ENCODE results near the gene SUN1. TPM values are rescaled to one million over a fixed set of nuclear protein-coding genes. Genes with fewer than 3 reads are reported as not detected.

Gene SUN1
- total RNA-seq, 1 donor from 2014 or later: 150 TPM

DNA sequence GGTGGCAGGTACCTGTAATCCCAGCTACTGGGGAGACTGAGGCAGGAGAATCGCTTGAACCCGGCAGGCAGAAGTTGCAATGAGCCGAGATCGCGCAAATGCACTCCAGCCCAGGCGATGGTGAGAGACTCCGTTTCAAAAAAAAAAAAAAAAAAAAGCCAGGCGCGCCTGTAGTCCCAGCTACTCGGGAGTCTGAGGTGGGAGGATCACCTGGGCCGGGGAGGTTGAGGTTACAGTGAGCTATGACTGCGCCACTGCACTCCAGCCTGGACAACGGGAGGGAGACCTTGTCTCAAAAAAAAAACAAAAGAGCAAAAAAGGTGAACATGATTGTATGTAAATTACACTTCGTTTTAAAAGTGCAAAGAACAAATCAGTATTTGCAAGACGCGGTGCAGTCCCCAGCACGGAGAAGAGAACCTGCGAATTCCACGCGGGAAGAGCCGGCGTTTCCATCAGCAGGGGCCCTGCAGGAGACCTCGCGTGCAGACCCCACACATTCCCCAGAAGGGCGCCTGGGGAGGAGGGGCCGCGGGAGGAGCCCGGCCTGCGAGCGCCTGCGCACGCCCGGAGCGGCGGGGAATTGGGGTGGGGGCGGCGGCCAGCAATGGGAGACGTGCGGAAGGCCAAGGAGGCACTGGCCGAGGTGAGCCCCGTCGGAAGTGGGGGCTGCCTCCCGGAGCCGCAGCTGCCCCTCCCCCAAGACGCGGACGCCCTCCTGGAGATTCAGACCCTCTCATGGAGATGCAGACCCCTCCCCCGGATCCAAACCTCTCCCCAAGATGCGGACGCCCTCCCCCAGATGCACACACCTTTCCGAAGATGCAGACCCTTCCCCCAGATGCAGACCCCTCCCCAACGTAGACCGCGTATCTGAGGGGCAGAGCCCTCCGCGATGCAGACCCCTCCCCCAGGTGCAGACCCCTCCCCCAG lies 16.7 kb upstream of the SUN1 start:
- H3K27ac Mint-ChIP-seq (ENCODE audit: unreplicated experiment): peak overlapping the region; percentile 90
- no peaks in the 10 kb centered on the region for H3K9me3 Mint-ChIP-seq (ENCODE audit: unreplicated experiment)

DNA sequence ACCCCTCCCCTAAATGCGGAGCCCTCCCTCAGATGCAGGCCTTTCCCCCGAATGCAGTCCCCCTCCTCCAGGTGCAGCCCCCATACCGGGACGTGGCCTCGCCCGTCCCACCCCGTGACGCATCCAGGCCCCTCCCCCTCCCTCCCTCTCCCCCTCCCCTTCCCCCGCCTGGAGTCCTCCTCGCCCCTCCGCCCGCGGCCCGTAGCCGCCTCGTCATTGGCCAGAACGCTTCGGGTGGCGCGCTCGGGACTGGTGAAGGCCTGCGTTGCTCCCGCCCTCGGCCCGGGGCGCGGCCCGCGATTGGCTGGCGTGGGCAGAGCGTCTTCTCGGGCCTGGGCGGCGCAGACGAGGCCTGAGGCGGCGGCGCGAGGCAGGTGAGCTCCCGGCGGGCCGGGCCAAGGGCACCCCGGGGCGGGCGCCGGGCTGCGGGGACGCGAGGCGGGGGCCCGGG lies 16.0 kb upstream of the SUN1 start:
- H3K27me3 Mint-ChIP-seq (ENCODE audit: unreplicated experiment): peaks cover 15% of the 10 kb centered on the region
- H3K4me1 Mint-ChIP-seq (ENCODE audit: unreplicated experiment): peaks cover 40% of the 10 kb centered on the region

More for the DNA sequence above, 16.7 kb upstream of the SUN1 start:
- peak overlapping the region; percentile 93 for H3K4me3 Mint-ChIP-seq (ENCODE audit: unreplicated experiment)
- H3K36me3 Mint-ChIP-seq (ENCODE audit: low read depth, unreplicated experiment): peaks cover 11% of the 10 kb centered on the region
- peaks cover 15% of the 10 kb centered on the region for H3K27me3 Mint-ChIP-seq (ENCODE audit: unreplicated experiment)
- DNase-seq (ENCODE audit: low spot score): peak; percentile 78
- TF ChIP-seq, protein P1, sequence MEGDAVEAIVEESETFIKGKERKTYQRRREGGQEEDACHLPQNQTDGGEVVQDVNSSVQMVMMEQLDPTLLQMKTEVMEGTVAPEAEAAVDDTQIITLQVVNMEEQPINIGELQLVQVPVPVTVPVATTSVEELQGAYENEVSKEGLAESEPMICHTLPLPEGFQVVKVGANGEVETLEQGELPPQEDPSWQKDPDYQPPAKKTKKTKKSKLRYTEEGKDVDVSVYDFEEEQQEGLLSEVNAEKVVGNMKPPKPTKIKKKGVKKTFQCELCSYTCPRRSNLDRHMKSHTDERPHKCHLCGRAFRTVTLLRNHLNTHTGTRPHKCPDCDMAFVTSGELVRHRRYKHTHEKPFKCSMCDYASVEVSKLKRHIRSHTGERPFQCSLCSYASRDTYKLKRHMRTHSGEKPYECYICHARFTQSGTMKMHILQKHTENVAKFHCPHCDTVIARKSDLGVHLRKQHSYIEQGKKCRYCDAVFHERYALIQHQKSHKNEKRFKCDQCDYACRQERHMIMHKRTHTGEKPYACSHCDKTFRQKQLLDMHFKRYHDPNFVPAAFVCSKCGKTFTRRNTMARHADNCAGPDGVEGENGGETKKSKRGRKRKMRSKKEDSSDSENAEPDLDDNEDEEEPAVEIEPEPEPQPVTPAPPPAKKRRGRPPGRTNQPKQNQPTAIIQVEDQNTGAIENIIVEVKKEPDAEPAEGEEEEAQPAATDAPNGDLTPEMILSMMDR (IDR thresholded peaks at IDR 0.05; ENCODE audit: unreplicated experiment): peak; percentile 10
- peaks cover 41% of the 10 kb centered on the region for H3K4me1 Mint-ChIP-seq (ENCODE audit: unreplicated experiment)

DNA sequence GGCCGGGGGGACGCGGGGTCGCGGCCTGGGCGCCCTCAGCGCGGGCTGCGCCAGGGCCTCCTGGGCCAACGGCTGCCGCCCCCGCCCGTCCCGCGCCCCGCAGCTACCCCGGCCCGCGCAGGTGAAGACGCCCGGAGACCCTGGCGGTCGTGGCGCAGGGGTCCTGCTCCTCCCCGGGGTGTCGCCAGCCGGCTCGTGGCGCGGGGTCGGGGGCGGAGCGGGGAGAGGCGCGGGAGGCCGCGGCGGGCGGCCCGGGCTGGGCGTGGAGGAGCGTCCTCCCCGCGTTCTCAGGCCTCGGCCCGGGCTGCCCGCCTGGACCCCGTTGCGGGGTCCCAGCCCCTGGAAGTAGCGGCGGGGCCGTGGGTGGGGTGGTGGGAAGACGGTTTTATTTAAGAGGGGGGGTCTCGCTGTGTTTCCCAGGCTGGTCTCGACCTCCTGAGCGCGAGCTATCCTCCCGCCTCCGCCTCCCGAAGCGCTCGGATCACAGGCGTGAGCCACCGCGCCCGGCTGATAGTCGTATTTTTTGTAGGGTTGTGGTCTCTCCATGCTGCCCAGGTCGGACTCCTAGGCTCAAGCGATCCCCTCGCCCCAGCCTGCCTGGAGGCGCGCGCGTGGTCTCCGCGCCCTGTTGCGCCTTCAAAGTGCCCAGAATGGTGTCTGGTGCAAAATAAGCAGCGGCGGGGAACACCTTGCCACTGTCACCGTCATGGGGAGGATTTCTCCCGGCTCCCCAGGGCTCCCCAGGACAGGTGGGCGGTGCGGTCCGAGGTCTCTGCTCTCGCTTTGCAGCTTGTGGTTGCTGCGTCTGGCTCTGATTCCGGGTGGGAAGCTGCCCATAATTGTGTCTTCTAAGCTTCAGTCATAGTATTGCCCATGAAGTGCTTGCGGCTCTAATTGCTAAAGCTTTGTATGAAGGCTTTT lies 15.3 kb upstream of the SUN1 start:
- peaks cover 11% of the 10 kb centered on the region for H3K36me3 Mint-ChIP-seq (ENCODE audit: low read depth, unreplicated experiment)
- H3K27ac Mint-ChIP-seq (ENCODE audit: unreplicated experiment): peak overlapping the region; percentile 97
- TF ChIP-seq, protein P1 (IDR thresholded peaks at IDR 0.05; ENCODE audit: unreplicated experiment): no peak
- no peaks in the 10 kb centered on the region for H3K9me3 Mint-ChIP-seq (ENCODE audit: unreplicated experiment)
- peak overlapping the region; percentile 98 for H3K4me3 Mint-ChIP-seq (ENCODE audit: unreplicated experiment)
- no peak for DNase-seq (ENCODE audit: low spot score)
- peaks cover 39% of the 10 kb centered on the region for H3K4me1 Mint-ChIP-seq (ENCODE audit: unreplicated experiment)
- peaks cover 15% of the 10 kb centered on the region for H3K27me3 Mint-ChIP-seq (ENCODE audit: unreplicated experiment)

More for the DNA sequence above, 16.0 kb upstream of the SUN1 start:
- H3K4me3 Mint-ChIP-seq (ENCODE audit: unreplicated experiment): peak overlapping the region; percentile 93
- H3K27ac Mint-ChIP-seq (ENCODE audit: unreplicated experiment): no peak overlapping the region
- no peaks in the 10 kb centered on the region for H3K9me3 Mint-ChIP-seq (ENCODE audit: unreplicated experiment)
- peaks cover 11% of the 10 kb centered on the region for H3K36me3 Mint-ChIP-seq (ENCODE audit: low read depth, unreplicated experiment)
- DNase-seq (ENCODE audit: low spot score): peak; percentile 98
- TF ChIP-seq, protein P1 (IDR thresholded peaks at IDR 0.05; ENCODE audit: unreplicated experiment): no peak

DNA sequence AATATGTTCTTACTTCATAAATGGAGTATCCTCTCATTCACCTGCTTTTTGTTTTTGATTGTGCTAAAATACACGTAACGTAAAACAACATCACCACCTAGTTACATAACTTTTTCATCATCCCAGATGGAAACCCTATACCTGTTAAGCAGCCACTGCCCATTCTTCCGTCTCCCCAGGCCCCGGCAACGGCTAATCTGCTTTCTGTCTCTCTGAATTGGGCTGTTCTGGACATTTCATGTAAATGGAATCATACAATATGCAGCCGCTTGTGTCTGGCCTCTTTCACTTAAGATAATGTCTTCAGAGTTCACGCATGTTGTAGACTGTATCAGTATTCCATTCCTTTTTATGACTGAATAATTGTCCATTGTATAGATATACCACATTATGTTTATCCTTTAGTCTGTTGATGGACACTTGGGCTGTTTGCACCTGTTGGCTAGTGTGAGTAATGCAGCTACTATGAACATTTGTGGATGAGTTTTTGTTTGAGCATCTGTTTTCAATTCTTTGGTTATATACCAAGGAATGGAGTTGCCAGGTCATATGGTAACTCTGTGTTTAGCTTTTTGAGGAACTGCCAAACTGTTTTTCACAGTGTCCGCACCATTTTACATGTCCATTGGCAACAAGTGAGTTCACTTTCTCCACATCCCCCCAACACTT lies 14.1 kb upstream of the SUN1 start:
- Mint-ChIP-seq H3K36me3 (ENCODE audit: low read depth, unreplicated experiment) (peaks cover 21% of the 10 kb centered on the region), H3K9me3 (ENCODE audit: unreplicated experiment) (no peaks in the 10 kb centered on the region), H3K4me1 (ENCODE audit: unreplicated experiment) (peaks cover 40% of the 10 kb centered on the region), H3K27me3 (ENCODE audit: unreplicated experiment) (peaks cover 11% of the 10 kb centered on the region), H3K27ac (ENCODE audit: unreplicated experiment) (peak overlapping the region; percentile 97), H3K4me3 (ENCODE audit: unreplicated experiment) (peak overlapping the region; percentile 98)
- TF ChIP-seq, protein P1 (IDR thresholded peaks at IDR 0.05; ENCODE audit: unreplicated experiment): peak; percentile 72
- DNase-seq (ENCODE audit: low spot score): no peak

Data from endothelial cell (in vitro differentiated cells).